GM12892 (cell line): ENCODE results near the gene GH2. TPM values are rescaled to one million over a fixed set of nuclear protein-coding genes. Genes with fewer than 3 reads are reported as not detected.
"Not testable (repeated sequence)": the region's sequence is repeated elsewhere in the genome, so short reads cannot be mapped to it uniquely, and the experiment has no call there.

Experiments used
- DNase-seq: peaks from one replicate; pipeline ENCODE4 v3.0.0; 2011; ENCODE audit not compliant: insufficient read length
- FAIRE-seq: peaks from 2 replicates; lab custom pipeline; 2011; peaks lifted over from hg19 to GRCh38; lab: Jason Lieb, UNC
- POLR2A ChIP-seq: IDR thresholded peaks from 2 replicates; pipeline ENCODE4 v1.6.1; 2011; ENCODE audit warnings: low read depth, low read length, control low read depth
- POLR2AphosphoS5 ChIP-seq: IDR thresholded peaks from 2 replicates; pipeline ENCODE4 v1.6.1; 2011; ENCODE audit warnings: low read depth, low read length, control low read depth
- TAF1 ChIP-seq: IDR thresholded peaks from 2 replicates; pipeline ENCODE4 v1.6.1; 2011; ENCODE audit warnings: low read depth, mild to moderate bottlenecking, control low read depth, low read length, borderline replicate concordance
- polyA plus RNA-seq: library from polyadenylated mRNA; unstranded; fragments of >200 nt; gene quantifications from one replicate; pipeline ENCODE4 v1.2.1, GENCODE V29; 2012; ENCODE audit warnings: missing spikeins, inconsistent platforms; ENCODE audit not compliant: missing spikeins

GH2 gene
- polyA plus RNA-seq, result not detected

DNA sequence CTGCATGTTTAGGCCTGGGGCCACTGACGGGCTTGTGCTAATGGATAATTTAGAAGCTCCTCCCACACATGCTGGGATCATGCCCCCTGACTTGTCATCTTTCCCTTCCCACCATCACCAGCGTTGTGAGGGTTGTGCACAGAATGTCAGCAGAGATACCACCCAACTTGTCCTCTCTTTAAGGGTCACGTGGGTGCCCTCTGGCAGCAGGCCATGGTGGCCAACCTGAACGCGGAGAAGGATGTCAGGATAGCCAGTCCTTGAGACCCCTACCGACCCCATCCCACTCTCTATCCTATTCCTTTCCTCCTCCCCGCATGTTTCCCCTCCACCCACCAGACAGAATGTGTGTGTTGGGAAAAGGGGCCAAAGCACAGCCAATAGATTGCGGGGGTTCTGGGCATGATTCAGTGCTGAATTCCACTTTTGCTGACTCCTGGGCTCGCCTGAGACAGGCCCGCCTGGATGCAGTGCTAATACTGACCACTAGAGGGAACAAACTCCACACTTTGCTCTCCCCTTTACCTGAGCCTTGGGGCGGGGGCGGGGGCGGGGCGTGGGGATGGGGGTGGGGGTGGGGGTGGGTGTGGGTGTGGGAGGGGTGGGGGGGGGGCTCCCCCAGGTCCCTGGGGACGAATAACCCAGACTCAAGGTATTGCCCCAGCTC, at the start of gene GH2:
Gene GH2 (minus strand): TSS at position 10 of the 667 bp plus-strand sequence. CDS start 143 bp downstream, outside the sequence.
- DNase-seq, result peak; percentile 72
- no peak for FAIRE-seq

DNA sequence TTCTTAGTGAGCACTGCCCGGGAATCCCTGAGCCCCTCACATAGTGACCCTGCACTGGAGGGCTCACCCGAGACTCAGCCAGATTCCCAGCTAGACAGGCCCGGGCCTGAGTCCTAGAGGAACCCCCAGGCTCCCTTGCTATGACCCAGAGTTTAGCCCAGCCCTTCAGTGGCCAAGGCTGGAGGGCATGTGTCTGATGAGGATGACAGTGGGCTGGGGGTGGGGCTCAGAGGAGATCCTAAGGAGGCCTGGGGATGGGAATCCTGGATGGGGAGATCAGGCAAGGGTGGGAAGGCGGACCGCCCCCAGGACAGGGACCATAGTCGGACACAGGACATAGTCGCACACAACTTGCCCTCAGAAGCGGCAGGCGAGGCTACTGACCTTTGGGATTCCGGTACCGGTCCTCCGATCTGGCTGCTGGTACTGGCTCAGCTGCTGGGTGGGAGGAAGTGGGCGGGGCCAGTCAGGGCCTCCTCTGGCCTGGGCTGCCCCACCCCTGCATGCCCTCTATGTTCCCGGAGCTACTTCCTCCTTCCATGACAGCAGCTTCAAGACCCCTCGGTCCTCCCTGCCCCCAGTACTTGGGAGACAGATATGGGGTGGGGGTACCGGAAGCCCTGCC, 49.3 kb upstream of the GH2 start:
- peak; percentile 90 for FAIRE-seq

More for the DNA sequence above, at the start of gene GH2:
- TF ChIP-seq TAF1 (no peak), POLR2A (no peak), POLR2AphosphoS5 (no peak)

DNA sequence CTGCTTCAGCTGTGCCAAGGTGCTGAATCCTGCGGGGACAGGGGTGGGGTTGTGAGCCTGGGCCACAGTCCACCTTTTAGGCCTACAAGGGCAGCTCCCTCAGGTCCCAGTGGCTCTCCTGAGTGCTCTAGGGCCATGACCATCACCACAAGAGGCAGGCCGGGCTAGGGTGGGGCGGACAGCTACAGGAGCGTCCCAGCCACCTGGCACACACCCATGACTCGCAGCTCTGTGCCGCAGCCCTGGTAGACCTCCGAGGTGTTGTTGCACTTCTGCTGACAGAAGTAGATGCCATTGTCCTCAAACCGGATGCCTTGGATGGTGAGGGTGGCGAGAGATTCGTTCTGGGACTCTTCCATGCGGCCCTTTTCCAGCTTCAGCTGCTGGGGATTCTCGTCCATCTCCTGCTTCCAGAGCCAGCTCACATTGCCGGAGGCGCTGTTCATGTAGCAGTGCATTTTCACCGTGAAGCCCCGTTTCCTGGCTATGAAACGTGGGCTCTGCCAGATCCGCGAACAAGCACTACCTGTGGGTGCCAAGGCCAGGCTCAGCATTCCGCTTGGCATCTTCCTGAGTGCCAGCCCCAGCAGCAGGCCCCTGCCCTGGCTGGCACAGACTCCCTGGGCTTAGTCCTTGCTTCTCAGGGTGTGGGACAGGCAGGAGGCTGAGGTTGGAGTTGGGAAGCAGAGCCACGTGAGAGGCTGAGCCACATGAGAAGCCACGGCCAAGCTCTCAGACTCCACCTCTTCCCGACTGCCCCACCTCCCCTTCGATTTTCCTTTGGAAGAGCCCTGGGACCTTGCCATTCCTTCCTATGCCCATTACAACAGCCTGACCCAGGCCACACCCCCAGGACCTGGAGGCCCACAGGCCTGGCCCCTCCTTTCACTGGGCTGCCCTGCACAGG, 48.4 kb upstream of the GH2 start:
- FAIRE-seq, result no peak
- no peak for DNase-seq
- TF ChIP-seq POLR2A (no peak), POLR2AphosphoS5 (no peak), TAF1 (no peak)

More for the DNA sequence above, 49.3 kb upstream of the GH2 start:
- TF ChIP-seq POLR2AphosphoS5 (no peak), TAF1 (no peak), POLR2A (no peak; the same call in 1 of the 2 replicates)
- DNase-seq, result peak; percentile 86

DNA sequence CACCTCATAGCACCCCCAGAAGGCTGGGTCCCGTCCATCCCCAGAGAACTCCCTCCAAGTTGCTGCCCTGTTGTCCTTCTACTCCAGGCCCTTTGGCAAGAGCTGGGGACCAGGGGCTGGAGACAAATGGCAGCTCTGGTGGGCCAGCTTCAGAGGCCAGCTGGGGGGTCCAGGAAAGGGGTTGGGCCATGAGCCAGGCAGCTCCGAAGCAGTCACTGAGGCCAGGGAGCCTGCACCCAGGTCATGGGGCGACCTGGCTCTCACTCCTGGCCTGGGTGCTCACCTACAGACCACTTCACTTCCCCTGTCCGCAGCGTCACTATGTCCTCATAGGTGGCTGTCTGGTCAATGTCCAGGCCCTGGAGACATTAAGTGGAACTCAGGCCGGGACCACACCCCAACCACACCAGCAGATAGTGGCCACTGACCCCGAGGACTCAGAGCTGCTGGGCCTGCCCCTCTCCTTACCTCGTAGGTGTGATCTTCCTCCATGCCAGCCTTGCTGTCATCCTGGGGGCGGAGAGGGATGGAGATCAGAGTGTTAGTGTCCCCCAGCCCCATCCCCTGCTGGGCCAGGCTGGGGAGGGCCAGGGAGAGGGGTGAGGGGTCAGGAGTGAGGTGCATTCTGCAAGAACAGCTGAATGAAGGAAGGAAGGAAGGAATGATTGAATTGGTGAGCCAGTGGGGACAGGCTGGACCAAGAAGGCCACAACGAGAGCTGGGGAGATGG, 47.4 kb upstream of the GH2 start:
- no peak for FAIRE-seq
- TF ChIP-seq POLR2A (no peak), POLR2AphosphoS5 (no peak), TAF1 (no peak)

DNA sequence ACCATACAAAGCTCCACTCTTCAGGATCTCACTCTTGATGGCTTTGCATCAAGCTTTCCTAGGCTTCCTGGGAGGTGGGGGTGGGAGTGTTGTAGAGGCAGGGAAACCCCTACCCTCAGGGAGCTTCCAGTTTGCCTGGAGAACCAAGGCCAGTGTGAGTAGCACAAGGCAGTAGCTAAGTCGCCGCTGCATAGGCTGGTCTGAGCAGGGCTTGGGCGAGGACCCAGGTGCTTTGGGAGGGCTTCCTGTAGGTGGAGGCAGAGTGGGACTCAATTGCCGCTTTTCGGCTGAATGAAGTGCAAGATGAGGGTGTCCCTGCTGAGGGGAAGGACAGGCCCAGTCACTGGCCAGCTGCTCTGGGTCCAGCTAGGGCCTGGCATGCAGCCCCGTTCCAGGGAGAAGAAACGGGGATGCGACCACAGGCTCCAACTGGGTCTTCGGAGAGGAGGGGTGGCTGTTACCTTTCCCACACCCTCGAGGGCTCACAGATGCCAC, 46.5 kb upstream of the GH2 start:
- no peak for TF ChIP-seq TAF1
- no peak for TF ChIP-seq POLR2A
- TF ChIP-seq POLR2AphosphoS5, result no peak
- no peak for FAIRE-seq
- no peak for DNase-seq

More for the DNA sequence above, 47.4 kb upstream of the GH2 start:
- no peak for DNase-seq

DNA sequence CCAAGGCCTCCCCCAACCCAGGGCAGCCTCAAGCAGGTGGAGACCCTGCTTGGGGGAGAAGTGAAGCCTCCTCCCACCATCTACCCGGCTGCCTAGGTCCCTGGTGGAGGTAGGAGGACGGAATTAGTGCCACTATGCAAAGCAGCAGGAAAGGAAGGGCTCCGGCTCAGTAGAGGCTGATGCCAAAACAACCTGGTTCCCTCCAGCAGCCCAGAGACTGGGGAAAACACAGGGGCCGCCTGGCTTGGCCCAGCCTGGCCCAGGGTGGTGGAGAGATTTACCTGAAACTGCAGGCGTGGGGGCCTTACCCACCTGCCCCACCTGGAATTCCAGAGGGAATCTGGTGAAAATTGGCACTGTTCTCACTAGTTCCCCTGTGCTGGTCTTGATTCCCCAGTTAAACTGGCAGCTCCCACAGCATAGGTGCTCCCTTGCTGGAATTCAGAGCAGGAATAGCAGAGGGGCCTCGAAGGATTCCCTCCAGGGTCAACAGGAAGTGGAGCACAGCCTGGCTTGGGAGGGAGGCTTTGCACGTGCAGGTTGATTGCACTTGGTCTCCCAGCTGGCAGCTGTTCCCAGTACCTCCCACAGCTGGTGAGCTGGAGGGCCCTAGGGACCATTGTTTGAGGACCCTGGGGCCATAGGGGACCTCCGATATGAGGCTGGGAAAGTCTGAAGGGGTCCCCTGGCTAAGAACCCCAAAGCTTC, 45.9 kb upstream of the GH2 start:
- peak; percentile 23; the same call in 1 of the 2 replicates for TF ChIP-seq POLR2A
- no peak for TF ChIP-seq TAF1
- TF ChIP-seq POLR2AphosphoS5, result no peak
- FAIRE-seq (peak; percentile 60), DNase-seq (no peak)

DNA sequence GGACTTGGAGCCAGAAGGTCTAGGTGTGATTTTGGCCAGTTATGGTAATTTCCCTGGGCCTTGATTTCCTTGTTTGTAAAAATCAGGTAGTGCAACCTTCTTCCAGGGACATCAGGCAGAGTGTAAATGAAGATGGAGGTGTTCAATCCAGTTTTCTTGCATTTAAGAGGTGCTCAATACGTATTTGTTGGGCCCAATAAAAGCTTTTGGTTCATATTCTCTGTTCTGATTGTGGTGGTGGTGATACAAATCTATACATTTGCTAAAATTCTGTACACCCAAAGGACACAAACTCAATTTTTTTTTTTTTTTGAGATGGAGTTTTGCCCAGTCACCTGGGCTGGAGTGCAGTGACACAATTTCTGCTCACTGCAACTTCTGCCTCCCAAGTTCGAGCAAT, 44.4 kb upstream of the GH2 start:
- TF ChIP-seq POLR2A (no peak), POLR2AphosphoS5 (no peak), TAF1 (no peak)
- no peak for FAIRE-seq
- no peak for DNase-seq

DNA sequence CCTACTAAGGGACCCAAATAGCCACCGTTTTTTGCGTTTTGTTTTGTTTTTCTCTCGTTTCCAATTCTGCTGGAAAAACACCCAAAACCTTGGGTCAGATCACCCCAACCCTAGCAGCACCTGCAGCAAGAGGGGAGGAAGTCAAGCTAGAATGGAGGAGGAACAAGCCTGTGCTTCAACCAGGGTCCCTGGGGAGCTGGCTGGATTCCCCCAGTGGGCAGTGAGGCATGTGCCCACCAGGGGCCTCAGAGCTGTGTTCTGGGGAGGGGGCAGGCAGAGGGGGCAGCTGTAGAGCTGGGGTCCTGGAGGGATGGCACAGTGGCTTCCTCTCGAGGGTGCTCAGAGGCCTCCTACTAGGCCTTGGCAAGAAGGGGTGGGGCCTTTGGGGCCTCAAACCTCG, 43.9 kb upstream of the GH2 start:
- FAIRE-seq, result no peak
- DNase-seq, result no peak
- TF ChIP-seq POLR2A (no peak), TAF1 (no peak), POLR2AphosphoS5 (no peak)

DNA sequence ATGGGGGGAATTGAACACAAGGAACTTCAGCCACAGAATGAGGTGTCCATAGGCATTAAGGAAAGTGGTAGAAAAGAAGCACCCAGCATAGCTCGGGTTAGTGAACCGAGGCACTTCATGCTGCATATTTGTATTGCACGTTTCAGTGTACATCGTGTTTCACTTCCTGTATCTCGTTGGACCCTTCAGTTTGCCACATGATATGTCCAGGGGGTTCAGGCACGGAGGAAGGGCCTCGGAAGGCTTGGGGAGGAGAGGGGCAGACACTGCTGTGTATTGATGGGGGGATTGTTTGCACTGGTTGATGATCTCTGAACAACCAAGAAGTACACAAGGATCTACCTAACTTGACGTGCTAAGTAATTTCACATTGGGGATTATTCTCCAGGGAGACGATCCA, 40.7 kb upstream of the GH2 start:
- peak; percentile 87 for FAIRE-seq
- not testable (repeated sequence) for DNase-seq

DNA sequence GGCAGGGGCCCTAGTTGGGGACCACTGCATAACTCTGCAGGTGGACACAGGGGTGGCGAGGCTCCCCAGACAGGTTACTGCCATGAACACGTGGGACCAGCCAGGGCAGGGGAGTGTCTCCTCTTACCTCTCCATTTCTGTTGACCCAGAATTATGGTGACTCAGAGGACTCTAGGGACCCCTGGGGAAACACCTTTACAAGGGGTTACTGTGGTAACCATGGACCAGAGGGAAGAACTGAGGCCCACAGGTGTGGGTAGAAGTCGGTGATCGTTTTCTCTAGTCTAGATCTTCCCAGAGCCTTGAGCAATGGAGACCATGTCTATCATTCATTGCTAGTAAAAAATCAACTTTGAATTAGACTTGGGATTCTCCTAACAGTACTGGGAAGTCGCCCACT, 39.0 kb upstream of the GH2 start:
- not testable (repeated sequence) for FAIRE-seq, DNase-seq

DNA sequence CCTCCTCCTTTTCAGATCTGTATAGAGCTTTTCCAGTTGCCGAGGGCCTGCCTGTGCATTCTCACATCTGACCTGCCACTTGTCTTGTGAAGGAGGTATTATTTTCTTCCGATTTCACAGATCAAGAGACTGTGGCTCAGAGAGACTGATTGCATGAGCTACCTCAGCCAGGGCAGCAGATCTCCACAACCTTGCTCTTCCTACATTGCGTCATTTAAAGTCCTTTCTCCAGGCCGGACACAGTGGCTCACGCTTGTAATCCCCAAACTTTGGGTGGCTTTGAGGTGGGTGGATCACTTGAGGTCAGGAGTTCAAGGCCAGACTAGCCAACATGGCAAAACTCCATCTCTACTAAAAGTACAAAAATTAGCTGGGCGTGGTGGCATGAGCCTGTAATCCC, 38.3 kb upstream of the GH2 start:
- FAIRE-seq, DNase-seq: not testable (repeated sequence)
